ENCODE results near the gene LBR.

- peak in 4 of 6 experiments; percentile 32 to 44 (median 42) for TF ChIP-seq CTCF (IDR thresholded peaks at IDR 0.05)
- no peak for TF ChIP-seq POLR2A (IDR thresholded peaks at IDR 0.05)
These were observed 13.7 kb upstream of the LBR start for GRCh38 chr1:225441314-225442122.
